ENCODE measurements around the gene LDB2. TPM values are rescaled to one million over a fixed set of nuclear protein-coding genes. Genes with fewer than 3 reads are reported as not detected.

LDB2 gene
- total and polyA plus RNA-seq, 2 donors (not counting 1 experiment from before 2014, with no cell fraction given) = 41.6 to 78.3 TPM

- no peaks in the 10 kb centered on the region for H4K20me1 ChIP-seq (ENCODE audit: control insufficient read depth, extremely low read depth, insufficient read depth, low read length)
- no peak overlapping the region for H3K27ac ChIP-seq (ENCODE audit: insufficient read depth, low read length)
- no peaks in the 10 kb centered on the region for H3K36me3 ChIP-seq (ENCODE audit: control insufficient read depth, insufficient read depth, low read length)
- H2AFZ ChIP-seq (ENCODE audit: low read length) = no peak overlapping the region
- H3K79me2 ChIP-seq (ENCODE audit: control insufficient read depth, insufficient read depth, low read length) = no peaks in the 10 kb centered on the region
- H3K9ac ChIP-seq (ENCODE audit: insufficient read depth, low read length) = no peak overlapping the region
- H3K4me3 ChIP-seq (replicated peaks in 1 of 4; ENCODE audit: control extremely low read depth in 1 of 4, insufficient read depth in 1 of 4, low read depth in 3 of 4, low read length in 4 of 4) = no peak overlapping the region
- TF ChIP-seq CTCF (conservative IDR thresholded peaks at IDR 0.05 in 1 of 2, IDR thresholded peaks at IDR 0.05 in 1 of 2; ENCODE audit: low read depth in 1 of 2, low read length in 2 of 2) = no peak
- TF ChIP-seq EZH2 (IDR thresholded peaks at IDR 0.05; ENCODE audit: low read length, missing control alignments) = no peak
- H3K9me3 ChIP-seq (ENCODE audit: control insufficient read depth, insufficient read depth, low read depth, low read length) = no peaks in the 10 kb centered on the region
- no peaks in the 10 kb centered on the region for H3K4me1 ChIP-seq (ENCODE audit: control insufficient read depth, extremely low read depth, insufficient read depth, low read length)
- no peaks in the 10 kb centered on the region for H3K27me3 ChIP-seq (ENCODE audit: control insufficient read depth, insufficient read depth, low read length)
- DNase-seq (ENCODE audit: low read depth in 2 of 2) = no peak
- no peak overlapping the region for H3K4me2 ChIP-seq (ENCODE audit: extremely low read depth, insufficient read depth, low read length)
Observed at GRCh38 chr4:16775411-16776154, 122.9 kb downstream of the LDB2 start.

GRCh38 chr4:16772366-16772850 lies 126.0 kb downstream of the LDB2 start:
- Histone ChIP-seq H3K4me2 (ENCODE audit: extremely low read depth, insufficient read depth, low read length) (no peak overlapping the region), H3K9ac (ENCODE audit: insufficient read depth, low read length) (no peak overlapping the region)

More at GRCh38 chr4:16772366-16772850, 126.0 kb downstream of the LDB2 start:
- H3K9me3 ChIP-seq (ENCODE audit: control insufficient read depth, insufficient read depth, low read depth, low read length) = no peaks in the 10 kb centered on the region
- H2AFZ ChIP-seq (ENCODE audit: low read length) = no peak overlapping the region
- TF ChIP-seq EZH2 (IDR thresholded peaks at IDR 0.05; ENCODE audit: low read length, missing control alignments) (no peak), CTCF (conservative IDR thresholded peaks at IDR 0.05 in 1 of 2, IDR thresholded peaks at IDR 0.05 in 1 of 2; ENCODE audit: low read depth in 1 of 2, low read length in 2 of 2) (no peak)
- peak; percentile 54 to 85 for DNase-seq (ENCODE audit: low read depth in 2 of 2)
- H3K4me3 ChIP-seq (replicated peaks in 1 of 4; ENCODE audit: control extremely low read depth in 1 of 4, insufficient read depth in 1 of 4, low read depth in 3 of 4, low read length in 4 of 4) = no peak overlapping the region
- H3K27me3 ChIP-seq (ENCODE audit: control insufficient read depth, insufficient read depth, low read length) = no peaks in the 10 kb centered on the region
- no peak overlapping the region for H3K27ac ChIP-seq (ENCODE audit: insufficient read depth, low read length)
- H4K20me1 ChIP-seq (ENCODE audit: control insufficient read depth, extremely low read depth, insufficient read depth, low read length) = no peaks in the 10 kb centered on the region
- no peaks in the 10 kb centered on the region for H3K36me3 ChIP-seq (ENCODE audit: control insufficient read depth, insufficient read depth, low read length)
- no peaks in the 10 kb centered on the region for H3K4me1 ChIP-seq (ENCODE audit: control insufficient read depth, extremely low read depth, insufficient read depth, low read length)
- H3K79me2 ChIP-seq (ENCODE audit: control insufficient read depth, insufficient read depth, low read length) = no peaks in the 10 kb centered on the region
